GM12865 (cell line): ENCODE results near the gene DNAJC10.

Experiments used
- DNase-seq: peaks from one replicate; pipeline ENCODE4 v3.0.0; 2010; ENCODE audit warnings: low read depth
- H3K4me3 ChIP-seq: 2 replicates; pipeline ENCODE4 v1.5.1; 2011; ENCODE audit warnings: mild to moderate bottlenecking, low read depth, low read length, control low read depth
- TF ChIP-seq, protein P1 (sequence below): IDR thresholded peaks from 2 replicates; pipeline ENCODE4 v1.5.1; 2011; ENCODE audit warnings: low read length, control low read depth, low read depth, inconsistent platforms; ENCODE audit not compliant: insufficient read depth; ENCODE audit errors: missing control alignments

DNAJC10 gene

DNA sequence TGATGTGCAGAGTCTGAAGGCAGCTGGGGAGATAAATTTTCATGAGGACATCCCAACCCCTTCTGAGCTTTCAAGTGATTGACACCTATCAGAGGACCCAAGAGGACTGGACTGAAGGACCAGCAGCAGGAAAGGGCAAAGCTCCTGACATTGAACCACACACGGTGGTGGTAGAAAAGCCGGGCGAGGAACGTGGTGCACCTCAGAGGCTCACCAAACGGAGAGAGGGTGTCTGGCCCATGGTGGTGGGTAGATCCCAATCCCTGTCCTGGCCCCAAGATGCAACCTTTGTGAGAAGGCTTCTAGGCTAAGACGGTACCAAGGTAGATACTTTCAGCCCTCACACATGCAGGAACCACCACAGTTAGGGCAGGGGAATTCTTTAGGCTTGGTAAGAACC is 98.3 kb downstream of the DNAJC10 start:
- no peak overlapping the region for H3K4me3 ChIP-seq
- DNase-seq, result no peak
- TF ChIP-seq, protein P1, sequence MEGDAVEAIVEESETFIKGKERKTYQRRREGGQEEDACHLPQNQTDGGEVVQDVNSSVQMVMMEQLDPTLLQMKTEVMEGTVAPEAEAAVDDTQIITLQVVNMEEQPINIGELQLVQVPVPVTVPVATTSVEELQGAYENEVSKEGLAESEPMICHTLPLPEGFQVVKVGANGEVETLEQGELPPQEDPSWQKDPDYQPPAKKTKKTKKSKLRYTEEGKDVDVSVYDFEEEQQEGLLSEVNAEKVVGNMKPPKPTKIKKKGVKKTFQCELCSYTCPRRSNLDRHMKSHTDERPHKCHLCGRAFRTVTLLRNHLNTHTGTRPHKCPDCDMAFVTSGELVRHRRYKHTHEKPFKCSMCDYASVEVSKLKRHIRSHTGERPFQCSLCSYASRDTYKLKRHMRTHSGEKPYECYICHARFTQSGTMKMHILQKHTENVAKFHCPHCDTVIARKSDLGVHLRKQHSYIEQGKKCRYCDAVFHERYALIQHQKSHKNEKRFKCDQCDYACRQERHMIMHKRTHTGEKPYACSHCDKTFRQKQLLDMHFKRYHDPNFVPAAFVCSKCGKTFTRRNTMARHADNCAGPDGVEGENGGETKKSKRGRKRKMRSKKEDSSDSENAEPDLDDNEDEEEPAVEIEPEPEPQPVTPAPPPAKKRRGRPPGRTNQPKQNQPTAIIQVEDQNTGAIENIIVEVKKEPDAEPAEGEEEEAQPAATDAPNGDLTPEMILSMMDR, result no peak

DNA sequence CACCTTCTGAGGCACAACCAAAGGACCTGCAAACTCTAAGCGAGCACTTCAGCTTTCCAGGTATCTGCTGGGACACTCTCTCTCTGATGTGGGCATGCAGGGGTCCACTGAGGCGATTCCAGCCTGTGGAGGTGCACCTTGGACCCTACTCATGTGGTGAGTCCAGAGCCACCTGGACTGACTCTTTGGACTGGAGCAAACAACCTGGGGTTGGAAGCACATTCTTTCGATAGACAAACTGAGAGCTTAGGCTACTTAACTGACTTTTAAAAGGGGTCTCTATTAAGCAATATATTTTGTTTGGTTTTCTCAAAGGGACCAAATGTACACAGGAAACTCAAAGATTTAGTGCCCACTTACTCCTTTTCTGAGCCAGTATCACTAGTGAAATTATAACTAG is 98.7 kb downstream of the DNAJC10 start:
- TF ChIP-seq, protein P1, result no peak
- no peak overlapping the region for H3K4me3 ChIP-seq
- no peak for DNase-seq

DNA sequence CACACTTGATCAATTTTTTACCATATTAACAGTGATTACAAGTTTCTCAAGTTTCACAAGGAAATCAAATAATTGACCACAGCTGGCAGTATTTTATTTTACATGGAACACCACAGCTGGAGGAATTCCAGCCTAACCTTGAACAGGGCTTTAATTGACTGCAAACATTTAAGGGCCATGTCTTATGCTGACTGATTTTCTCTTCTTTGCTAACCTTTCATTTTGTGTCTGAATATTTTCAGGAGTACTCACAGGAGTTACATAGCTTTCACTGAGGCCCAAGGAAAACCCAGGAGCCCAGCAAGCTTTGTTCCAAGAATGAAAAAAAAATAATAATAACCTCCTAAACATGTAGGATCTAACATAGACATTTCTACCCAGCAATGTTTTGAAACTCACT is 100.8 kb downstream of the DNAJC10 start:
- TF ChIP-seq, protein P1, result no peak
- H3K4me3 ChIP-seq, result no peak overlapping the region
- DNase-seq, result no peak

DNA sequence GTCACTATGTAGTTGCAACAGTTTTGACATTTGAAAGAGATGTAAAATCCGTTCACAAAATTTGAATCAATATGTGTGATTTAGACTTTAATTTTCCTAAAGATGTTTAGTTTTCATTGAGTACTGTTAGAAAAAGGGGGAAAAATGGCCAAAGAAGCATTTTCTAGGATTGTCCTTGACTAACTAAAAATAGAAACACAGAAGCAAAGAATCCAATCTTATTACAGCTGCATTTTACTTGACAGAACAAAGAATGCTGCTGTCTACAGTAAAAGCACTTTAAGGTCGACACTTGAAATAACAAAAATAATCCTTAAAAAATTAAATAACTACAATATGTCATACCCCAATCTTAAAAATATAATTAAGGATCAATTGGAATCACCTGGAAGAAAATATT is 101.5 kb downstream of the DNAJC10 start:
- DNase-seq, result no peak
- TF ChIP-seq, protein P1, result no peak
- no peak overlapping the region for H3K4me3 ChIP-seq

DNA sequence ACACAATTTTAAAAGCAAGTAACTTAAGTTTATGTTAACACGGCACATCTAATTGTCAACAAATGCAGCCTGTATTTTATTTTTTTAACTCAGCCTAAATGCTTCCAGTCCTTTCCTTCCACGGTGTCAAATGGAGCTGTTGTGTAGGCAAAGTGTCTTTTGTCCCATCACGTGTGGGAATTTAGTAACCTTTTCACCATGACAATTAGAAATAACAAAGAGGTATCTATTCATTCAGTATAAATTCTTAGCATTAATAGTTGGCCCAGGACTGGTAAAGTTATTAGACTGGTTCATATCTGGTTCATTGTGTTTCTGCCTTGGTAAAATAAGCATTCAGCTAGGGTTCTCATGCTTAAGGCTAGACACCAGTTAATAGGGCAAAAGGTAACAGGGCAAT is 102.4 kb downstream of the DNAJC10 start:
- no peak overlapping the region for H3K4me3 ChIP-seq
- no peak for DNase-seq
- TF ChIP-seq, protein P1, result no peak

DNA sequence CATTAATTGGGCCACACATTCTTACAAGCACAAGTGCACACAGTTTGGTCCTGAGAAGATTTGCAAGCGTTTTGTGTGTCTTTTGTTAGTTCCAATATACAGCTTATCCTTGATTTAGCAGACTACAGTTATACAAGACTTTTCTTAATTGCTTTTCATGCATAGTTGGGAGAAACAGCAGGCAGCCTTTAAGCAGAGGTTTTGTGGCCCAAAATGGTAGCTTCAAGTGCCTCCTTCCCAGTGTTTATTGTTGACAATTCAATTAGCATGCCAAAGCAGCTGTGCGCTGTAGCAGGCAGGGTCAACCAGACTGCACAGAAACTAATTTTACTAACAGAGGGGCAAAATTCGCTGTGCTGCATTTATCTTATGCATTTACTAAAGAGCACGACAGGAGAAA is 102.9 kb downstream of the DNAJC10 start:
- DNase-seq, result no peak

DNA sequence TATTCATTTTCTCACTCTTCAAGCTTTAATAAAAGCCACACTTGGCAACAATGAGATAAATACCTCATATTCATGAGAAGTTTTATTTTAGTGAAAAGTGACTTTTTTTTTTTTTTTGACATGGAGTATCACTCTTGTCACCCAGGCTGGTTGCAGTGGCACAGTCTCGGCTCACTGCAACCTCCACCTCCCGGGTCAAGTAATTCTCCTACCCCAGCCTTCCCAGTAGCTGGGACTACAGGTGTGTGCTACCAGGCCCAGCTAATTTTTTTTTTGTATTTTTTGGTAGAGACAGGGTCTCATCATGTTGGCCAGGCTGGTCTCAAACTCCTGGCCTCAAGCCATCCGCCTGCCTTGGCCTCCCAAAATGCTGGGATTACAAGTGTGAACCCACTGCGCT is 103.4 kb downstream of the DNAJC10 start:
- TF ChIP-seq, protein P1, result no peak
- DNase-seq, result no peak
- H3K4me3 ChIP-seq, result no peak overlapping the region

More for the DNA sequence above, 102.9 kb downstream of the DNAJC10 start:
- no peak overlapping the region for H3K4me3 ChIP-seq
- TF ChIP-seq, protein P1, result no peak
